H1 (cell line): Measurements from ENCODE around the gene GPR15. TPM values are rescaled to one million over a fixed set of nuclear protein-coding genes. Genes with fewer than 3 reads are reported as not detected.

Experiments used
- CTCF ChIA-PET: fragments of 300-600 bp; sonication (Branson Sonifier 250); formaldehyde crosslinking; loops from one replicate; lab custom pipeline; 2021; ENCODE audit not compliant: partially characterized antibody; lab: Charles Lee
- POLR2A ChIA-PET: fragments of 300-600 bp; sonication (Branson Sonifier 250); formaldehyde crosslinking; loops from one replicate; lab custom pipeline; 2021; ENCODE audit warnings: inconsistent platforms; ENCODE audit not compliant: partially characterized antibody; lab: Charles Lee
- DNase-seq, 2 experiments: peaks; one replicate each; pipeline versions ENCODE4 v3.0.0 to v3.0.0-alpha.2; 2010 to 2022; ENCODE audit warnings: low spot score in 2 of 2, low read depth in 1 of 2, mixed read lengths in 1 of 2
- FAIRE-seq: peaks from 2 replicates; lab custom pipeline; 2011; peaks lifted over from hg19 to GRCh38; lab: Jason Lieb, UNC
- H2AFZ ChIP-seq: 2 replicates; pipeline ENCODE4 v1.8.1; 2012; ENCODE audit warnings: low read length, inconsistent platforms
- H2AK5ac ChIP-seq: 2 replicates; pipeline ENCODE4 v1.6.1; 2013; ENCODE audit warnings: low read depth, low read length
- H2BK120ac ChIP-seq: replicated peaks from 2 replicates; pipeline ENCODE3; 2013; ENCODE audit warnings: low read depth, low read length, inconsistent platforms
- H2BK12ac ChIP-seq: 2 replicates; pipeline ENCODE4 v1.6.1; 2013; ENCODE audit warnings: low read depth, low read length
- H2BK15ac ChIP-seq: 2 replicates; pipeline ENCODE4 v1.6.1; 2013; ENCODE audit warnings: low read length
- H2BK20ac ChIP-seq: 2 replicates; pipeline ENCODE4 v1.6.1; 2013; ENCODE audit warnings: low read length
- H2BK5ac ChIP-seq: 2 replicates; pipeline ENCODE4 v1.6.1; 2013; ENCODE audit warnings: low read depth, low read length
- H3K14ac ChIP-seq: 2 replicates; pipeline ENCODE4 v1.6.1; 2013; ENCODE audit warnings: inconsistent platforms; ENCODE audit not compliant: insufficient read length
- H3K18ac ChIP-seq: 2 replicates; pipeline ENCODE4 v1.6.1; 2013; ENCODE audit warnings: low read length; ENCODE audit errors: extremely low read depth
- H3K23ac ChIP-seq: 2 replicates; pipeline ENCODE4 v1.6.1; 2013; ENCODE audit warnings: inconsistent platforms; ENCODE audit not compliant: insufficient read length
- H3K23me2 ChIP-seq: 2 replicates; pipeline ENCODE4 v1.6.1; 2013; ENCODE audit warnings: low read depth, low read length
- H3K27ac ChIP-seq: 2 replicates; pipeline ENCODE4 v1.6.1; 2011; ENCODE audit warnings: low read depth, low read length, inconsistent platforms
- H3K27me3 ChIP-seq, 4 experiments: replicated peaks in 1 of 4; 1 replicate in 1 of 4; 2 replicates in 3 of 4; pipeline versions ENCODE4 v1.6.1 to v1.8.1; 2011 to 2013; ENCODE audit warnings: low read length in 3 of 4, mild to moderate bottlenecking in 3 of 4, inconsistent platforms in 2 of 4, mixed read lengths in 2 of 4, moderate library complexity in 1 of 4; ENCODE audit not compliant: control insufficient read depth in 3 of 4, insufficient read depth in 3 of 4; ENCODE audit errors: extremely low read depth in 1 of 4
- H3K36me3 ChIP-seq, 4 experiments: 2 replicates each; pipeline versions ENCODE4 v1.6.1 to v1.8.1; 2011 to 2013; ENCODE audit warnings: mild to moderate bottlenecking in 4 of 4, low read length in 3 of 4, moderate library complexity in 2 of 4, control low read depth in 1 of 4, inconsistent platforms in 1 of 4; ENCODE audit not compliant: insufficient read depth in 4 of 4, control insufficient read depth in 2 of 4
- H3K4ac ChIP-seq: replicated peaks from 2 replicates; pipeline ENCODE3; 2013; ENCODE audit warnings: low read length, low read depth, mixed read lengths, inconsistent platforms; ENCODE audit not compliant: insufficient read length
- H3K4me1 ChIP-seq, 4 experiments: replicated peaks in 1 of 4; 1 replicate in 1 of 4; 2 replicates in 3 of 4; pipeline versions ENCODE4 v1.6.1 to v1.8.1; 2011 to 2013; ENCODE audit warnings: low read length in 3 of 4, inconsistent platforms in 2 of 4, mixed read lengths in 1 of 4; ENCODE audit not compliant: insufficient read depth in 4 of 4, control insufficient read depth in 3 of 4
- H3K4me2 ChIP-seq, 2 experiments: 2 replicates each; pipeline versions ENCODE4 v1.6.1 to v1.8.1; 2011 to 2013; ENCODE audit warnings: low read depth in 2 of 2, low read length in 2 of 2, control low read depth in 1 of 2, inconsistent platforms in 1 of 2, mild to moderate bottlenecking in 1 of 2; ENCODE audit not compliant: insufficient read depth in 1 of 2
- H3K4me3 ChIP-seq, 4 experiments: fragments of 200-600, 300-600 bp in 1 of 4; sonication (generic), shearing (Covaris generic), sonication (Bioruptor Twin) in 1 of 4; 2 replicates each; pipeline versions ENCODE4 v1.5.1 to v1.8.1; 2011 to 2016; ENCODE audit warnings: low read length in 4 of 4, low read depth in 3 of 4, control low read depth in 2 of 4, inconsistent platforms in 2 of 4, mild to moderate bottlenecking in 2 of 4, mixed read lengths in 1 of 4, moderate library complexity in 1 of 4; ENCODE audit not compliant: insufficient read depth in 2 of 4; ENCODE audit errors: extremely low read depth in 1 of 4
- H3K56ac ChIP-seq: replicated peaks from 2 replicates; pipeline ENCODE3; 2013; ENCODE audit warnings: low read depth, mild to moderate bottlenecking, mixed read lengths, low read length, inconsistent platforms; ENCODE audit not compliant: insufficient read length
- H3K79me1 ChIP-seq: 2 replicates; pipeline ENCODE4 v1.6.1; 2013; ENCODE audit warnings: low read depth, low read length, control low read depth
- H3K79me2 ChIP-seq, 2 experiments: 2 replicates each; pipeline versions ENCODE4 v1.6.1 to v1.8.1; 2012 to 2013; ENCODE audit warnings: low read length in 2 of 2, mild to moderate bottlenecking in 2 of 2, inconsistent platforms in 1 of 2; ENCODE audit not compliant: insufficient read depth in 2 of 2, control insufficient read depth in 1 of 2
- H3K9ac ChIP-seq, 4 experiments: replicated peaks in 1 of 4; 1 replicate in 1 of 4; 2 replicates in 3 of 4; pipeline versions ENCODE4 v1.6.1 to v1.8.1; 2011 to 2013; ENCODE audit warnings: low read depth in 3 of 4, low read length in 3 of 4, control low read depth in 2 of 4, mild to moderate bottlenecking in 2 of 4, moderate library complexity in 2 of 4, inconsistent platforms in 1 of 4; ENCODE audit errors: extremely low read depth in 1 of 4
- H3K9me3 ChIP-seq, 2 experiments: 2 replicates each; pipeline versions ENCODE4 v1.6.1 to v1.8.1; 2012 to 2013; ENCODE audit warnings: mild to moderate bottlenecking in 2 of 2, moderate library complexity in 2 of 2, control low read depth in 1 of 2, inconsistent platforms in 1 of 2, low read depth in 1 of 2, low read length in 1 of 2, mixed read lengths in 1 of 2; ENCODE audit not compliant: insufficient read depth in 2 of 2
- H4K20me1 ChIP-seq, 2 experiments: replicated peaks in 1 of 2; 2 replicates each; pipeline versions ENCODE3 to v1.8.1; 2011 to 2013; ENCODE audit warnings: inconsistent platforms in 2 of 2, low read length in 2 of 2, mild to moderate bottlenecking in 1 of 2; ENCODE audit not compliant: insufficient read depth in 2 of 2, control insufficient read depth in 1 of 2
- H4K5ac ChIP-seq: 2 replicates; pipeline ENCODE4 v1.6.1; 2013; ENCODE audit warnings: low read length, low read depth, mixed read lengths, inconsistent platforms; ENCODE audit not compliant: insufficient read length
- H4K8ac ChIP-seq: 2 replicates; pipeline ENCODE4 v1.8.0; 2013; ENCODE audit warnings: mild to moderate bottlenecking, moderate library complexity, low read length, inconsistent platforms; ENCODE audit not compliant: insufficient read depth; ENCODE audit errors: extremely low read depth
- H4K91ac ChIP-seq: replicated peaks from 2 replicates; pipeline ENCODE3; 2013; ENCODE audit warnings: low read length, mixed read lengths, inconsistent platforms; ENCODE audit not compliant: insufficient read length
- JUN ChIP-seq: IDR thresholded peaks from 2 replicates; pipeline ENCODE4 v1.6.1; 2011; ENCODE audit warnings: low read depth, mild to moderate bottlenecking, improper control_type of control experiment, low read length
- KDM5A ChIP-seq: fragments of 200-600 bp; IDR thresholded peaks from 2 replicates; pipeline ENCODE4 v1.7.1; 2012; ENCODE audit warnings: mild to moderate bottlenecking, low read length, inconsistent platforms, mixed read lengths
- SP1 ChIP-seq: IDR thresholded peaks from 2 replicates; pipeline ENCODE4 v1.6.1; 2011; ENCODE audit warnings: low read depth, low read length
- WGBS, 2 experiments: shearing (Covaris generic) in 1 of 2; methylation state at CpG; one replicate each; pipeline versions ENCODE4 v1.1.6 to v1.1.7; 2013 to 2015; ENCODE audit warnings: low lambda C conversion rate in 2 of 2, mixed read lengths in 2 of 2, inconsistent platforms in 1 of 2, low coverage in 1 of 2, missing lambda C conversion rate in 1 of 2; ENCODE audit not compliant: insufficient replicate concordance in 2 of 2, insufficient coverage in 1 of 2, insufficient read length in 1 of 2; ENCODE audit errors: extremely low coverage in 1 of 2, missing lambda C conversion rate in 1 of 2; 5-methylcytosine and 5-hydroxymethylcytosine counted together
- polyA plus RNA-seq, 7 experiments: library from polyadenylated mRNA; depleted of rRNA in 3 of 7; stranded (reverse) in 5 of 7; unstranded in 2 of 7; fragments of >200 nt in 5 of 7; fragments of 200-250 nt in 2 of 7; gene quantifications; 1 replicate in 5 of 7; 2 replicates in 1 of 7; 4 replicates in 1 of 7; pipeline versions ENCODE4 v1.2.1 to v1.2.3, GENCODE V29; 2011 to 2013; ENCODE audit warnings: missing spikeins in 2 of 7, mixed read lengths in 2 of 7
- total RNA-seq: library from RNA; stranded (reverse); fragmentation: NEBNext Ultra II Directional; extraction: Animal tissue kit (Norgen Biotek cat#: 25700); gene quantifications from 2 replicates; pipeline ENCODE4 v1.2.1, GENCODE V29; 2021

GPR15 gene
- total and polyA plus RNA-seq, 2 of the 8 experiments (the other 6 are each of a cell fraction or from before 2014, with no cell fraction given), result not detected

- WGBS, 2 experiments, result 100% methylated on average over 1 of the region's 1 CpG; no CpG with 5 or more reads in 1 of the 2 experiments
- Histone ChIP-seq H4K5ac (no peak overlapping the region), H3K27ac (no peak overlapping the region; the same call in 1 of the 2 replicates), H3K18ac (no peak overlapping the region), H3K4ac (no peak overlapping the region), H2AFZ (no peak overlapping the region), H3K79me2 (no peaks in the 10 kb centered on the region), H2BK20ac (no peak overlapping the region), H3K4me2 (no peak overlapping the region), H3K9ac (no peak overlapping the region), H3K14ac (no peak overlapping the region), H2BK15ac (no peak overlapping the region), H3K36me3 (peaks cover 0 to 52% (median 24%) of the 10 kb centered on the region in 4 experiments; a peak in 6 of 8 replicates), H2AK5ac (no peak overlapping the region), H2BK5ac (no peak overlapping the region)
- DNase-seq, result no peak
- CTCF ChIA-PET, result interaction anchor here (0.9 to 1.3 kb wide), 4 partner anchors 8 to 76 kb away, joined by 3 to 4 read pairs (median 4); no protein-coding TSS in a partner anchor
- TF ChIP-seq SP1 (no peak), KDM5A (no peak), JUN (no peak)
- TF ChIP-seq, all 59 proteins: peak for 0
- Histone ChIP-seq H3K79me1 (no peaks in the 10 kb centered on the region), H3K56ac (no peak overlapping the region), H2BK120ac (no peak overlapping the region), H2BK12ac (no peak overlapping the region), H3K4me1 (peaks cover 0 to 5% (median 2%) of the 10 kb centered on the region in 4 experiments; a peak in 1 of 7 replicates), H3K9me3 (no peaks in the 10 kb centered on the region), H3K4me3 (no peak overlapping the region), H3K23me2 (peaks cover 2% of the 10 kb centered on the region; the same call in 1 of the 2 replicates), H4K20me1 (peaks cover 0 to 3% of the 10 kb centered on the region in 2 experiments), H4K91ac (no peak overlapping the region), H4K8ac (no peak overlapping the region), H3K23ac (no peak overlapping the region), H3K27me3 (no peaks in the 10 kb centered on the region)
- FAIRE-seq, result no peak
- POLR2A ChIA-PET, result interaction anchor here (0.9 kb wide), 1 partner anchor 13 kb away, joined by 4 read pairs; the partner anchor contains the start of gene CPOX
These were observed 49.7 kb downstream of the GPR15 start for GRCh38 chr3:98581474-98581873.
